Mucosa of rectum (tissue), 2 donors: Measurements from ENCODE around the gene HIVEP3.

Source experiments
- H3K27ac ChIP-seq, 2 donors: one replicate each; pipeline ENCODE4 v1.7.0; 2013; ENCODE audit warnings: inconsistent platforms in 2 of 2, low read depth in 2 of 2, low read length in 2 of 2
- H3K27me3 ChIP-seq, 2 donors: one replicate each; pipeline ENCODE4 v1.7.0; 2013; ENCODE audit warnings: low read length in 2 of 2; ENCODE audit not compliant: control insufficient read depth in 2 of 2, insufficient read depth in 2 of 2
- H3K36me3 ChIP-seq, 2 donors: one replicate each; pipeline ENCODE4 v1.7.0; 2013; ENCODE audit warnings: low read length in 2 of 2; ENCODE audit not compliant: control insufficient read depth in 2 of 2, insufficient read depth in 2 of 2
- H3K4me1 ChIP-seq, 2 donors: one replicate each; pipeline ENCODE4 v1.7.0; 2013; ENCODE audit warnings: low read length in 2 of 2, mild to moderate bottlenecking in 1 of 2; ENCODE audit not compliant: control insufficient read depth in 2 of 2, insufficient read depth in 2 of 2
- H3K4me3 ChIP-seq, 2 donors: one replicate each; pipeline ENCODE4 v1.7.0; 2013; ENCODE audit warnings: low read length in 2 of 2
- H3K9ac ChIP-seq, 2 donors: one replicate each; pipeline ENCODE4 v1.7.0; 2013; ENCODE audit warnings: low read length in 2 of 2, low read depth in 1 of 2, mild to moderate bottlenecking in 1 of 2
- H3K9me3 ChIP-seq, 2 donors: one replicate each; pipeline ENCODE4 v1.7.0; 2013; ENCODE audit warnings: low read length in 2 of 2; ENCODE audit not compliant: control insufficient read depth in 2 of 2
- donor health status: healthy.
- donor health status: Normal muscosa, but diverticular disease.

The HIVEP3 gene

GRCh38 chr1:41751804-41752513 is 166.8 kb downstream of the HIVEP3 start:
- Histone ChIP-seq H3K9ac (no peak overlapping the region), H3K4me1 (peaks cover 0 to 2% of the 10 kb centered on the region in 2 donors), H3K9me3 (no peaks in the 10 kb centered on the region), H3K27ac (no peak overlapping the region), H3K36me3 (no peaks in the 10 kb centered on the region), H3K4me3 (no peak overlapping the region), H3K27me3 (no peaks in the 10 kb centered on the region)

- H3K36me3 ChIP-seq, result no peaks in the 10 kb centered on the region
- no peak overlapping the region for H3K27ac ChIP-seq
- peaks cover 0 to 2% of the 10 kb centered on the region in 2 donors for H3K4me1 ChIP-seq
- no peak overlapping the region for H3K4me3 ChIP-seq
- H3K27me3 ChIP-seq, result no peaks in the 10 kb centered on the region
- H3K9ac ChIP-seq, result no peak overlapping the region
- no peaks in the 10 kb centered on the region for H3K9me3 ChIP-seq
These were observed 168.6 kb downstream of the HIVEP3 start for GRCh38 chr1:41749991-41750745.

GRCh38 chr1:41745022-41745421 is 173.7 kb downstream of the HIVEP3 start:
- Histone ChIP-seq H3K36me3 (no peaks in the 10 kb centered on the region), H3K9ac (no peak overlapping the region), H3K27ac (no peak overlapping the region), H3K4me1 (peaks cover 0 to 5% of the 10 kb centered on the region in 2 donors), H3K27me3 (no peaks in the 10 kb centered on the region), H3K9me3 (no peaks in the 10 kb centered on the region), H3K4me3 (no peak overlapping the region)

GRCh38 chr1:41743366-41743765 is 175.4 kb downstream of the HIVEP3 start:
- Histone ChIP-seq H3K9me3 (no peaks in the 10 kb centered on the region), H3K4me1 (peaks cover 0 to 9% of the 10 kb centered on the region in 2 donors), H3K9ac (no peak overlapping the region), H3K27me3 (no peaks in the 10 kb centered on the region), H3K4me3 (no peak overlapping the region), H3K36me3 (no peaks in the 10 kb centered on the region), H3K27ac (no peak overlapping the region)

- no peak overlapping the region for H3K27ac ChIP-seq
- H3K27me3 ChIP-seq, result no peaks in the 10 kb centered on the region
- peaks cover 0 to 10% of the 10 kb centered on the region in 2 donors for H3K4me1 ChIP-seq
- H3K9me3 ChIP-seq, result no peaks in the 10 kb centered on the region
- no peak overlapping the region for H3K4me3 ChIP-seq
- H3K9ac ChIP-seq, result no peak overlapping the region
- H3K36me3 ChIP-seq, result no peaks in the 10 kb centered on the region
These were observed 176.5 kb downstream of the HIVEP3 start for GRCh38 chr1:41742219-41742618.

- Histone ChIP-seq H3K9ac (no peak overlapping the region), H3K27ac (no peak overlapping the region), H3K9me3 (no peaks in the 10 kb centered on the region), H3K4me3 (no peak overlapping the region), H3K27me3 (no peaks in the 10 kb centered on the region), H3K4me1 (peaks cover 0 to 10% of the 10 kb centered on the region in 2 donors), H3K36me3 (no peaks in the 10 kb centered on the region)
These were observed 177.5 kb downstream of the HIVEP3 start for GRCh38 chr1:41741244-41741643.

GRCh38 chr1:41740630-41741239 is 178.0 kb downstream of the HIVEP3 start:
- H3K4me3 ChIP-seq, result no peak overlapping the region
- H3K27ac ChIP-seq, result no peak overlapping the region
- H3K9me3 ChIP-seq, result no peaks in the 10 kb centered on the region
- no peaks in the 10 kb centered on the region for H3K27me3 ChIP-seq
- no peak overlapping the region for H3K9ac ChIP-seq
- peaks cover 0 to 10% of the 10 kb centered on the region in 2 donors for H3K4me1 ChIP-seq
- H3K36me3 ChIP-seq, result no peaks in the 10 kb centered on the region

- Histone ChIP-seq H3K27me3 (no peaks in the 10 kb centered on the region), H3K4me3 (no peak overlapping the region), H3K36me3 (no peaks in the 10 kb centered on the region), H3K27ac (no peak overlapping the region), H3K9me3 (no peaks in the 10 kb centered on the region), H3K4me1 (peaks cover 0 to 10% of the 10 kb centered on the region in 2 donors), H3K9ac (no peak overlapping the region)
These were observed 178.7 kb downstream of the HIVEP3 start for GRCh38 chr1:41740058-41740457.

GRCh38 chr1:41739061-41739955 is 179.4 kb downstream of the HIVEP3 start:
- Histone ChIP-seq H3K4me1 (peaks cover 0 to 10% of the 10 kb centered on the region in 2 donors), H3K27ac (peak overlapping the region in 1 of 2 donors; percentile 50), H3K9ac (no peak overlapping the region), H3K27me3 (no peaks in the 10 kb centered on the region), H3K9me3 (no peaks in the 10 kb centered on the region), H3K36me3 (no peaks in the 10 kb centered on the region), H3K4me3 (no peak overlapping the region)
